Ovary (tissue), 9 donors: ENCODE measurements around the gene ZNF436. TPM values are rescaled to one million over a fixed set of nuclear protein-coding genes. Genes with fewer than 3 reads are reported as not detected.

Experiments
- DNase-seq, 5 donors: peaks; one replicate each; pipeline ENCODE4 v3.0.0-alpha.2; 2019 to 2020
- H3K27ac ChIP-seq, 2 donors: fragments of 200-600 bp; one replicate each; pipeline versions ENCODE4 v1.5.1 to v1.8.0; 2019 to 2022
- H3K27me3 ChIP-seq: fragments of 200-600 bp; one replicate; pipeline ENCODE4 v1.8.0; 2022
- H3K36me3 ChIP-seq: fragments of 200-600 bp; sonication (generic); one replicate; pipeline ENCODE4 v1.5.1; 2019
- H3K4me1 ChIP-seq: one replicate; pipeline ENCODE4 v1.8.1; 2013; ENCODE audit warnings: mild to moderate bottlenecking, moderate library complexity; ENCODE audit not compliant: insufficient read depth
- H3K4me3 ChIP-seq: fragments of 200-600 bp; sonication (generic); one replicate; pipeline ENCODE4 v1.5.1; 2017
- H3K9me3 ChIP-seq, 2 donors: fragments of 200-600 bp in 1 of 2; sonication (generic) in 1 of 2; one replicate each; pipeline versions ENCODE4 v1.5.1 to v1.8.1; 2013 to 2019; ENCODE audit warnings: mild to moderate bottlenecking in 1 of 2, moderate library complexity in 1 of 2
- EP300 ChIP-seq: sonication (generic); formaldehyde crosslinking; IDR thresholded peaks from one replicate; pipeline ENCODE4 v1.6.1; 2017; ENCODE audit warnings: antibody characterized with exemption
- POLR2A ChIP-seq: fragments of 450-650 bp; IDR thresholded peaks from one replicate; pipeline ENCODE4 v1.6.1; 2017; ENCODE audit warnings: antibody characterized with exemption, mild to moderate bottlenecking, moderate library complexity
- WGBS, 3 donors: extraction: QIAGEN DNeasy Blood & Tissue Kit in 1 of 3; methylation state at CpG; one replicate each; pipeline versions ENCODE4 v1.1.5 to v1.1.7; 2013 to 2017; 5-methylcytosine and 5-hydroxymethylcytosine counted together
- intact Hi-C, 4 donors: fragments of 100-400 bp; cut with DNase I; formaldehyde crosslinking; loops; one replicate each; pipeline versions ENCODE4 v1.11.0 to v1.15.1; 2022 to 2023
- polyA plus RNA-seq, 2 donors: library from polyadenylated mRNA; stranded (reverse); fragments of 200-250 nt in 1 of 2; fragments of 350-450 nt in 1 of 2; fragmentation: Illumina TruSeq in 1 of 2; extraction: RNeasy Lipid Tissue Mini Kit (QIAGEN cat#74804) in 1 of 2; gene quantifications; one replicate each; pipeline ENCODE4 v1.2.3, GENCODE V29; 2013 to 2014
- total RNA-seq, 7 donors: library from RNA; depleted of rRNA in 2 of 7; stranded (reverse); fragments of >200 nt in 2 of 7; fragmentation: NEBNext Ultra II Directional in 3 of 7; extraction: Animal tissue kit (Norgen Biotek cat#: 25700) in 3 of 7; gene quantifications; one replicate each; pipeline versions ENCODE4 v1.1.0 to v1.2.4, GENCODE V29; 2016 to 2023
- TF ChIP-seq, protein P1 (sequence below), 3 donors: fragments of 450-650 bp in 2 of 3; fragments of 200-600 bp in 1 of 3; IDR thresholded peaks; one replicate each; pipeline versions ENCODE4 v1.5.1 to v1.8.0; 2016 to 2022; ENCODE audit warnings: antibody characterized with exemption in 3 of 3, mild to moderate bottlenecking in 1 of 3
- donor health status: DM: no; HTN: no; CAD: no; lungs with moderate emphysema.
- donor health status: DM: no; HTN: no; CAD: no.
- donor health status: Bipolar disorder and iron deficiency.
- donor health status: DM: yes; HTN: yes; CAD: no.
- donor health status: DM: no; HTN: no; CAD: no.
- donor health status: DM: yes; HTN: yes; CAD: no.

Gene ZNF436
- total and polyA plus RNA-seq, 9 donors: 16.5 to 43.1 (median 23.5) TPM

GRCh38 chr1:23408797-23409290, 39.2 kb upstream of the ZNF436 start:
- peak overlapping the region; percentile 41 to 55 for H3K27ac ChIP-seq
- no peak for TF ChIP-seq EP300
- TF ChIP-seq, protein P1, sequence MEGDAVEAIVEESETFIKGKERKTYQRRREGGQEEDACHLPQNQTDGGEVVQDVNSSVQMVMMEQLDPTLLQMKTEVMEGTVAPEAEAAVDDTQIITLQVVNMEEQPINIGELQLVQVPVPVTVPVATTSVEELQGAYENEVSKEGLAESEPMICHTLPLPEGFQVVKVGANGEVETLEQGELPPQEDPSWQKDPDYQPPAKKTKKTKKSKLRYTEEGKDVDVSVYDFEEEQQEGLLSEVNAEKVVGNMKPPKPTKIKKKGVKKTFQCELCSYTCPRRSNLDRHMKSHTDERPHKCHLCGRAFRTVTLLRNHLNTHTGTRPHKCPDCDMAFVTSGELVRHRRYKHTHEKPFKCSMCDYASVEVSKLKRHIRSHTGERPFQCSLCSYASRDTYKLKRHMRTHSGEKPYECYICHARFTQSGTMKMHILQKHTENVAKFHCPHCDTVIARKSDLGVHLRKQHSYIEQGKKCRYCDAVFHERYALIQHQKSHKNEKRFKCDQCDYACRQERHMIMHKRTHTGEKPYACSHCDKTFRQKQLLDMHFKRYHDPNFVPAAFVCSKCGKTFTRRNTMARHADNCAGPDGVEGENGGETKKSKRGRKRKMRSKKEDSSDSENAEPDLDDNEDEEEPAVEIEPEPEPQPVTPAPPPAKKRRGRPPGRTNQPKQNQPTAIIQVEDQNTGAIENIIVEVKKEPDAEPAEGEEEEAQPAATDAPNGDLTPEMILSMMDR (IDR thresholded peaks at IDR 0.05): no peak
- TF ChIP-seq POLR2A: no peak
- DNase-seq: no peak
- no peaks in the 10 kb centered on the region for H3K36me3 ChIP-seq
- no peak overlapping the region for H3K4me3 ChIP-seq
- H3K4me1 ChIP-seq: peaks cover 13% of the 10 kb centered on the region
- 21 to 30% (median 23%) methylated on average over 7 of the region's 7 CpGs for WGBS, 3 donors
- no peaks in the 10 kb centered on the region for H3K27me3 ChIP-seq
- intact Hi-C loops: loop anchor here in 1 of 4 donors (10.0 kb wide), 1 partner anchor 64 kb away; the partner anchor contains the start of gene HNRNPR
- H3K9me3 ChIP-seq: no peaks in the 10 kb centered on the region

GRCh38 chr1:23407016-23407630, 37.5 kb upstream of the ZNF436 start:
- intact Hi-C loops: loop anchor here in 1 of 4 donors (10.0 kb wide), 1 partner anchor 62 kb away; the partner anchor contains the start of gene HNRNPR
- Histone ChIP-seq H3K36me3 (no peaks in the 10 kb centered on the region), H3K9me3 (no peaks in the 10 kb centered on the region), H3K4me3 (no peak overlapping the region), H3K27ac (peak overlapping the region in 1 of 2 donors; percentile 6), H3K27me3 (no peaks in the 10 kb centered on the region), H3K4me1 (peaks cover 17% of the 10 kb centered on the region)
- WGBS, 3 donors: 83 to 85% (median 83%) methylated on average over 8 of the region's 8 CpGs
- TF ChIP-seq EP300: no peak
- TF ChIP-seq, protein P1 (IDR thresholded peaks at IDR 0.05): no peak
- no peak for TF ChIP-seq POLR2A
- DNase-seq: no peak

GRCh38 chr1:23405946-23406345, 36.3 kb upstream of the ZNF436 start:
- H3K4me3 ChIP-seq: no peak overlapping the region
- 84 to 96% (median 90%) methylated on average over 3 of the region's 3 CpGs for WGBS, 3 donors
- intact Hi-C loops: loop anchor here in 1 of 4 donors (10.0 kb wide), 1 partner anchor 61 kb away; the partner anchor contains the start of gene HNRNPR

DNA sequence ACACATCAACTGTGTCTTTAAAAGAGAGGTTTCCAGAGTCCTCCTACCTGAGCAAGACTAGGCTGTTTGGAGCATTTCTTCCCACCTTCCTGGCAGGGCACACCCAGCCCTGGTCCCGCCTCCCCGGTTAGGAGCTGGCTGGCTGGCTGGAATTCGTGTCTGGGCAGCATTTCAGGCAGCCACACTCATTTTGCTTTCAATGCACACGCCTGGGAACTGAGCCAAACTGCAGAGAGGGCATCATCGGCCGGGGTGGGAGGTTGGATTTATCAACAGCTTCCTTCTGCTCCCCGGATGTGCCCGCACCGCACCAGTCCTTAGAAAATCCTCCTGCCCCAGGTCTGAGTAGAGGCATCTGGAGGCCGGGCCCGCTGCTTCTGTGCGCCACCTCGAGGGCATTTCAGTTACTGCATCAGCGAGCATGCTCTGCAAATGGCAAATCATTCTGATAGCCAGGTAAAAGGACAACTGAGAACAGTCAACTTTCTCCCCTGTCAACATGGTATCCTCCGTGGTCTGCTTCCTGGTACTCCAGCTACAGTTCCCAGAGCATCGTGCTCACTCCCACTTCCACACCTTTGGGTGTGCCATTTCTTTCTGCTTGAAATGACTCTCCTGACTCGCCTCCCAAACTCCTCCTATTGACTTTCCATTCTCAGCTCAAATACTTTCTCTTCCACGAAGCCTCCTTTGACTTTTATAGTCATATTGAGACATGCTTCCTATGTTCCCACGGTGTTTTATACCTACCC, 34.3 kb upstream of the ZNF436 start:
- H3K36me3 ChIP-seq: no peaks in the 10 kb centered on the region
- TF ChIP-seq POLR2A: no peak
- TF ChIP-seq EP300: no peak
- TF ChIP-seq, protein P1 (IDR thresholded peaks at IDR 0.05): peak; percentile 91 to 93 (median 93)
- H3K27me3 ChIP-seq: no peaks in the 10 kb centered on the region
- peaks cover 9% of the 10 kb centered on the region for H3K4me1 ChIP-seq
- intact Hi-C loops: loop anchor here in 1 of 4 donors (10.0 kb wide), 1 partner anchor 59 kb away; the partner anchor contains the start of gene HNRNPR
- peak overlapping the region in 1 of 2 donors; percentile 49 for H3K27ac ChIP-seq
- DNase-seq: peak; percentile 87 to 93 (median 90)
- H3K4me3 ChIP-seq: no peak overlapping the region
- H3K9me3 ChIP-seq: no peaks in the 10 kb centered on the region
- 6 to 8% (median 8%) methylated on average over 19 of the region's 19 CpGs for WGBS, 3 donors

More at GRCh38 chr1:23405946-23406345, 36.3 kb upstream of the ZNF436 start:
- no peaks in the 10 kb centered on the region for H3K27me3 ChIP-seq
- no peaks in the 10 kb centered on the region for H3K9me3 ChIP-seq
- DNase-seq: no peak
- peaks cover 14% of the 10 kb centered on the region for H3K4me1 ChIP-seq
- TF ChIP-seq EP300 (no peak), POLR2A (no peak)
- TF ChIP-seq, protein P1 (IDR thresholded peaks at IDR 0.05): no peak
- peak overlapping the region in 1 of 2 donors; percentile 19 for H3K27ac ChIP-seq
- no peaks in the 10 kb centered on the region for H3K36me3 ChIP-seq
